Cerebellar cortex (tissue), 1 donor: ENCODE results near the gene GUCA2B.
A peak's percentile ranks its signal among the peaks of the same experiment; 100 is the strongest.

Experiments used
- DNase-seq: peaks from one replicate; pipeline ENCODE4 v3.0.0-alpha.2; 2015; ENCODE audit warnings: low spot score

Gene GUCA2B

DNA sequence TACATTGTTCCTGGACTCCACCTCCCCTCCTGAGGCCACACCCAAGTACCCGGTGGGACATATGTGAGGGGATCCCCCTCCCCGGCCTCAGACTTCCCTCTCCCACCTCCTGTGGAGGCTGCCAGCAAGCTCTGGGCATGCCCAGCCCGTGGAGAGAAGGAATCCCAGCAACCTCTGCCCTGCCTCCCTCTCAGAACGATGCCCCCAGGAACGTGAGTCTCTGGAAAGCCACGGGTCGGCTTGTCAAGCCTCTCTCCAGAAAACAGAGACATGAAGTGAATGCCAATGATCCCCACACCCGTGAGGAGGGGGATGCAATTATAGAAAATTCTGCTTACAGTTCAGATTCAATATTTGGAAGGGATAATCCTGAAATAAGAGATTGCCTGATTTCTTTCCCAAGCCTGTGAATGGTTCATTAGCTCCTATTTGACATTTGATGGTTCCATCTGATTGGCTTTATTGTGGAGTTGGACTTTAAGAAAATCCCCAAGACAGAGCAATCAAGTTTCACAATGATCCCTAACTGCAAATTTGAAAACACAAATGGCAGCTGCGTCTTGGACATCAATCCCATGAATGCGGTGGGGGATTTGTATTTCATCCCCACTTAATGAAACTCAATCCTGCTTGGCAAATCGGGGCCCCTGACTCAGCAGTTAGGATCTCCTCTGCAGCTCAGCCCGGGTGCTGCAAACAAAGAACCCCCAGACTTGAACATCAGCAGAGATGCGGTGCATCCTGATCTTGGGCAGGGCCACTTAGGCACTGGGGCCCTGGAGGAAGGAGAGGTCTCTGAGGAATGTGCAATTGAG, 9.1 kb upstream of the GUCA2B start:
- DNase-seq, result no peak

DNA sequence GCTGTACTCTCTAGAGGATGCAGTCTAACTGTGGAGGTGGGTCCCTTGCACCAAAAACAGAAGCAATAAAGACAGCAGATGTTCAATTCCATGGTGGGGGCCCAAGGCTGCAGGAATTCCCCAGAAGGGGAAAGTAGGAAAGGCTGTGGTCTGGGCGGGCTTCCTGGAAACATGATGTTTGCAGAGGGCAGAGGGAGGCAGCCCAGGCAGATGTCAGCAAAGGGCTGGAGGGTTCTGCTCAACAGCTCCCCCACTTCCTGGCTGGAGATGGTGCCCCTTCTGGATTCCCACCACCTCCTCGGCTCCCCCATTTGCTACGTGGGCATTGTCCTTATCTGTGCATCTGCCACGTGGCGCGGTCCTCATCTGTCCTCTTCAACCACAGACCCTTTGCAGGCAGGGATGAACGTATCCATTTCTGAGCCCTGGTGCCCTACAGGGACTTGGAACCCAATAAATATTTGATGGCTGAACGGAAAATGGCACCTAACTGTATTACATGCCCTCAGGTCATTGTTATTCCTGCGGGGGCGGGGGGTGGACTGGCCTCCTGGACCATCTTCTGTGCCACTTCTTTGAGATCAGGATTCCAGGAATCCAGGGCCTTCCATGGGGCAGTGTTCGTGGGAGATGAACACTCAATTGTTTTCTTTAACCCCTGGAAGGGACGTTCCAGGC, 8.4 kb upstream of the GUCA2B start:
- DNase-seq, result no peak

DNA sequence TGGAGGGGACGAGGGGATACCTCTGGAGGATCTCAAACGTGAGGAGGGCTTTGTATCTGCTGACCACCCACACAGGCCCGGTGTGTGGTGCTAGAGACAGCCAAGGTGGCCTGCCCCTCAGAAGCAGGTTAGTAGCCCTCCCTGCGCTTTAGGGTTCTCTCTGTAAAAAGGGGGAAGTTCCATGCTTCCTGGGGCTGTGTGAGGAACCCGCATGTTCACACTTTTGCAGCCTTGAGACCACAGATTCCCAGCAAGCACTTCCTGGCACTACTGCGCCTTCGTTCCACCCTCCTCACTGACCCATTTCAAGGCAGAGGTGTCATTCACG, 7.9 kb upstream of the GUCA2B start:
- DNase-seq, result no peak

DNA sequence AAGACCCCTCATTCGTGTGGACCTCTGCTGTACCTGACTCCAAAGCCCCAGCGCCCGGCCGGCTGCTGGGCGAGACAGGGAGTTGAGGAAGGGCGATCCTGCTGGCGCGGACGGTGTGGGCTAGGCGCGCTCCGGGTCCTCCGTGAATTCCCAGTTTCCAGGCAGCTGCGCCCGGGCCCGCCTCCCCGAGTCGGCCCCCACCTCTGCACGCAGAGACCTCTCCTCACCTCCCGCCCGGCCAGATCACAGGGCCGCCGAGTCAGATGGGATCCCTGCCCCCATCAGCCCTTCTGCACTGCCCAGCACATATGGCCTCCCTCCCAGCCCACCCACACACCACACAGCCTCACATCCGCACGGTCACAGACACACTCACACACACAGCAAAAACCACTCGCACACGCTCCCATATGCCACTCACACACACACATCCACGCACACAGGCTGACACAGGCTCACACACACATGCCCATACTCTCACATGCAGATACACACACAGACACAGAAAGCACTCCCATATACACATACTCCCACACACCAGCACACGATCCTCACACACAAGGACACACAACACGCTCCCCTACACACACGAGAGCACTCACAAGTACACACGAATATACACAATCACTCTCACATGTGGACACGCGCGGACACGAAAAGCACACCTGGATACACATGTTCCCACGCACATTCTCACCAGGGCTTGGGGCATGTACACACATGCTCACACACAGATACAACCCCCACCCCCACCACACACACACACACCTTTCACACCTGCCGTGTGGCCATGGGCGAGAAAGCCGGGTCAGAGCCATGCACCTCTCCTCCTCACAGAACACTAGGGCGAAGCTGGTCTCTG, 7.2 kb upstream of the GUCA2B start:
- no peak for DNase-seq

DNA sequence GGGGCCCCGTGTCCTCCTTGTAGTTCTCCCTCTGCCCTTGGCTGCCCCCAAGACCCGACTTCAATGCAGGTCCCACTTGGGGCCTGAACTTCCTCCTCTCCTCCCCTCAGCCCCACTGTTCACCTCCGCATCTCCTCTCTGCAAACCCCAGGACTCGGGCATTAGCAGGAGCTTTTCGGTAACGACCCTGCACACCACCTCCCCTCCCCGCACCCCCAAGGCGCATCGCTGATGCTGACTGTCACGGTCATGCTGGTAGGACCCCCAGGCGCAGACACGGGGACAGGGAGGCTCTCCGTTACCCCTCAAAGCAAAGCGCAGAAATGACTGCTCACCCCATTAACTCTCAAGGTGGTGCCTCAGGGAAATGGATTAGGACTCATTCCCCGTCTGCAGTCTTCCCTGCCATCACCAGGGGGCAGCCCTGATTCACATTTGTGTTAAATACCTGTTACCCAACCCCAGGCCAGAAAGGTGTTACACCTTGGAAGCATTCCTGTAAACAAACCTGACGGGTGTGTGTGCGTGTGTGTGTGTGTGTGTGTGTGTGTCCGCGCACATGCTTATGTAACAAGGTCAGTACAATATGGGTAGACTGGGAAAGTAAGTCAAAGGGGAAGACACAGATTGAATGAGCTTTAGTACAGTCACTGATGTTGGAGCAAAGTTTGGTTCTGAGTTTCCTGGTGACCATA, 6.4 kb upstream of the GUCA2B start:
- DNase-seq, result peak; percentile 70

DNA sequence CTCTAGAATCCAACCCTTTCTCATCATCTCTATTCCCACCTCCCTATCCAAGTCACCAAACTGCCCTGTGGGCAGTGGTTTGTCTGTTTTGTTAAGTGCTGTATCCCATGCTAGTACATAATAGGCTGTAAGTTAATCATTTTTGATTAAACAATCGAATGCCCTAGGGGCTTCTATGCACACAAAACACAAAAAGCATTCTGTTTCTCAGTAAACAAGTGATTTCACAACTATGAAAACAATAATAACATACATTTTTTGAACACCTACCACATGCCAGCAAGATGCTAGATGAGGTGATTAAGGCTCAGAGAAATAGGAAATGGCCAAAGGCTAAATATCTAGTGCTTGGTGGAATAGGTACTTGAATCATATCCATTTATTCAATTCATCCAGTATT, 5.0 kb upstream of the GUCA2B start:
- no peak for DNase-seq

DNA sequence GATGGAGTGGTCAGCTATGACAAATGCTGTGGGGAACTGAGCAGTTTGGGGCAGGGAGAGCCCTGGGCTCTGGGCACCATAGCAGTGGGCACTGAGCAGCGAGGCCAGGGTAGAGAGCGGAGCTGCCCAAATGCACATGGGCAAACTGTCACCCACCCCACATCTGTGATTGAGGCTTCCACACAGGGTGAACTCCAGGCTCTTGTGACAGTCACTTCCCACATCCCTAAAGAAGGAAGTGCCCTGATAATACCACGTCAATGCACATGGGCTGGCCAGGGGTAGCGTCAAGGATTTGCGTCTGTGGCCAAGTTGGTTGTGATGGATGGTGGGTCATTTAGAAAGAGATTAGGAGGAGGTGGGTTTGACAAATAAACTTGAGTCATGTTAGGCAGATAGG, 2.6 kb upstream of the GUCA2B start:
- DNase-seq, result no peak

DNA sequence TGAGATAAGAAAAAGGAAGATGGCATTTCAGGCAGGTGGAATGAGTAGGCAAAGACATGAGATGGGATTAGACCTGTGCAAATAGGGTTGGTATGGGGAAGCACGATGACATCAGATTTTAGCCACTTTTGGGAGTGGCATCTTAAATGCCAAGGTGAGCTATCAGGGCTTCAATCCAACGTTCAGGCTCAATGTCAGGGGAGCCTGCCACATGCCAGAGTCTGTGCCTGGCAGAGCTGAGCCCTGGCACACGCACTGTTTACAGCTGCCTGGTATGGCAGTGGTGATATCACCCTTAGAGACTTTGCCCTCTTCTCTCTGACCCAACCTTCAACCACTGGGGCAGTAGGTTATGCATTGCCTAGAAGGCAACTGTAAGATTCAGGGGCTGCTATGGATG, 1.1 kb upstream of the GUCA2B start:
- no peak for DNase-seq

DNA sequence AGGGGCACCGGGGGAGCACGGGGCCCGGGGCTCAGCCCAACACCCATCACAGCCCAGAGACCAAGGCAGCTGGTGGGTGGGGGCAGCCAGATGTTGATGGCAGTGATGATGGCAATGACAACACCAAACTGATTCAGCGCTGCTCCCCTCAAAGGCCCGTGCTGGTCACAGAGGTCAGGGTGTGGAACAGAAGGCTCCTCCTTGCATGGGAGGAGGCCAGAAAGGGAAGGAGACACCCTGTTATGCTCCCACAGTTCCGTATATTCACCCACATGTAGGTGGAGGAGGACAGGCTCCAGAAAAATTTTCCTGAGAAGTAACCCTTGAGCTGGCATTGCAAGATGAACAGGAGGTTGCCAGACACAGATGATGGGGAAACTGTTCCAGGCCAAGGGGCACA, 414 bp downstream of the GUCA2B start:
- DNase-seq, result no peak

DNA sequence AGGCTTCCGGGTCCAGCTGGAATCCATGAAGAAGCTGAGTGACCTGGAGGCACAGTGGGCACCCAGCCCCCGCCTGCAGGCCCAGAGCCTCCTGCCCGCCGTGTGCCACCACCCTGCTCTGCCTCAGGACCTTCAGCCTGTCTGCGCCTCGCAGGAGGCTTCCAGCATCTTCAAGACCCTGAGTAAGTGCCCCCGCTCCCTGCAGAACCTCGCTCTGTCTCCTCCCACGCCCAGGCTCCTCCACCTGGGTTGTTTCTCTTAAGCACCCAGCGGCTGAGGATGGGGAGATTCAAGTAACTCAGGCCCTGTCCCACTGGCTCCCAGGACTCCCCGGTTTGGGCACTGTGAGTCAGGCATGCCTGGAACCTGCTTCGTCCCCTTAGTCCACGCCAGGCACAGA, 1.5 kb downstream of the GUCA2B start:
- DNase-seq, result no peak

DNA sequence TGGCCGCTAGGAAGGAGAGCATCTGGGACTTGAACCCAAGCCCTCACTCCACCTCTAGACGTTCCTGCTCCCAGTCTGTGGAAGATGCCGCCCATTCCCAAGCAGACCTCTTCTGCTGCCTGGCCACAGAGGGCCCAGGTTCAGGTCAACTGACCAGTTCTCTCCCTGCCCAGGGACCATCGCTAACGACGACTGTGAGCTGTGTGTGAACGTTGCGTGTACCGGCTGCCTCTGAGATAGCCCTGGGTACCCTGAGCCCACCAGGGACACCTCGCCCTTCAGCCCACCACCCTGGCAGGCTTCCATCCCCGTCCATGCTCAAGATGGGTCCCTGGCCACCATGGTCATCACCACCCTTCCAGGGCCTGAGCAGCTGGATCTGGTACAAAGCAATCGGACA, 2.2 kb downstream of the GUCA2B start:
- DNase-seq, result no peak

DNA sequence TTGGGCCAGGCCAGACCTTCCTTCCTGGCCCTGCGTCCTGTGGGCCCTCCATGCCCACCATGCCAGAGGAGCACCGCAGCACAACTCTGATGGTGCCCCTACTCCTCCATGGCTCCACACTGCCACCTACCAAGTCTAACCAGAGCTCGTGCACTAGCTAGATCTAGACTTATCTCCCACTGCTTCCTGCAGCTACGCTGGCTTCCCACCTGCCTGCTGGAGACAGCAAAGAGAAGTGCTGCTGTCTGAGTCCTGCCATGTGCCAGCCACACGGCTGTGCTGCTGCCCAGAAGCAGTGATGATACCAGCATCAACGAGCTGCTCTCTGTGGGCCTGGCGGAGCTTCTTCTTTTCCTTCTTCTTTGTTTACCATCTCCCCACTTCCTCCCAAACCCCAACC, 4.5 kb downstream of the GUCA2B start:
- no peak for DNase-seq

DNA sequence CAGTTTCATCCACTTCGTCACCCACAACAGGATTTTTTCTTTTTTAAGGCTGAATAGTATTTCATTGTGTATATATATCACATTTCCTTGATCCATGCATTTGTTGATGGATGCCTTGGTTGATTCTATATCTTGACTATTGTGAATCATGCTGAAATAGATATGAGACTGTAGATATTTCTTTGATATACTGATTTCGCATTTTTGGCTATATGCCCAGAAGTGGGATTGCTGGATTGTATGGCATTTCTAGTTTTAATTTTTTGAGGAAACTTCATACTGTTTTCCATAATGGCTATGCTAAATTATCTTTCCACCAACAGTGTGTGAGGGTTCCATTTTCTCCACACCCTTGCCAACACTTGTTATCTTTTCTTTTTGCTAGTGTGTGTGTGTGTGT, 5.0 kb downstream of the GUCA2B start:
- DNase-seq, result no peak

DNA sequence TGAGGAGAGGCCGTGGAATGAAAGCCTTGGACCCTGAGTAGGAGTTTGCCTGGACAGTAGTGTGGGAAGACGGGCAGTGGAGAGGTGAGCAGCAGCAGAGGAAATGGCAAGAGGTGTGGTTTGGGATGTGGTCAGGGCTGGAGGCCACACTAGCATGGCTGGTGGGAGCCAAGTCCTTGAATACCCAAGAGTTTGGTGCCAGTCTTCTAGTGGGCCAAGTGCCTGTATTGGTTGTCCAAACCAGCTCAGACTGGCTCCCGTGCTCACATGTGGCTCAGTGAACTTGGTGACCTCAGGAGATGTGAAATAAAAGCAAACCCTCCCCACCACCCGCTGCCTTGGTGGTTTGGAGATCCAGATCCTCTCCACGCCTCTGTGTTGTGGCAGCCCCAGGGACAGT, 9.0 kb downstream of the GUCA2B start:
- DNase-seq, result no peak

DNA sequence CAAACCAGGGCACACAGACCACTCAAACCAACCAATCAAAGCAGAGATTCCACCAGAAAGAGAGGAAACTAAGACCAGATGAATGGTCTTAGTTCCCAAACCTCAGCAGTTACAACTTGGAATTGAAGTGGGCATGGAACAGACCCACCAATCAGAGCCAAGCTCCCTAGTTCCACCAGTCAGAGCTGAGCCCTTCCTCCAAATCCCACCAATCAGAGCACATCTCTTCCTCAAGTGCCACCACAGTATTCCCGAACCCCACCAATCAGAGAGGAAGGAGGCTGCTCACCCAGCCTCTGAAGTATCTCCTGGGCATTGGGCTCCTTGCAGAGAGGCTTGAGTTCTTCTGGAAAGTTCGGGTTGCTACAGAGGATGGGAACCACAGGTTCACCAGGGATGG, 9.9 kb downstream of the GUCA2B start:
- no peak for DNase-seq

DNA sequence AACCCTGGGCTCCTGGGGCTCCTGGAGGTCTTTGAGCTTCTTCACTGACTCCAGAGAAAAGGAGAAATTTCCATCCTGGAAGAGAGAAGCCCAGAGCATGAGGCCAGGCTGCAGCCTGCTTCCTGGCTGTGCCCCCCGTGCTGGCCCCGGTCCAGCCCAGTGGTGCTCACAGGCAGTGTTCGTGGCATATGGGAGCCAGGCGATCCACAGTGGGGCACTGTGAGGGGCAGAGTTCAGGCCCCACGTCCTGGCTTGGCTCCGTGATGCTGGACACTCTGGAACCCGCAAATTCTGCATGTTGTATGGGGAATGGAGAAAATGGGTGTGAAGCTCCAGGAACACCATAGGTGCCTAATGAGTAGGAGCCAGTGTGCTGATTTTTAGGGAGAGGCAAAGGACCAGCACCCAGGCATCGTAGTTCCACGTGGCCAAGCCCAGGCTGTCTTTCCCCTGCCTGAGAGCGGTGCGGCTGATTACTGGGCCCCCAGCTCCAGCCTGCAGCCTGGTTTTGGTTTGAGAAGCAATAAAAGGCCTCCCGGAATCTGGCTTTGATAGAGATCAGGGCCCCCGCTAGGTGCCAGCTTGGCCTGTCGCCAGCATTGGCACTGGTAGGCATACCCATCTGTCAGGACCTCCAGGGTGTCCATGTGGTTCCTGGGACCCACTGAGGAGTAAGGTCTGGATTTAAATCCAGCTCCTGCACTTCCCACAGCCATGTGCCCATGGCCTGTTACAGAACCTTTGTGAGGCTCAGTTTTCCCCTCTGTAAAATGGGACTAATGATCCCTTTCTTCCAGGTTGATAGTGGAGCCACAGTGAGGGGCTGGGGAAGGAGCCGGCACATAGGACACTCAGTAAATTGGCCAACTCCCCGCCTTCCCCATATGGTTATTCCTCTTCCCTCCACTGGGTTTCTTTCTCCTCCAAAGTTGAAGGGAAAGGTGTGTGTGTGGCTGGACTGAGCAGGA, 10.6 kb downstream of the GUCA2B start:
- DNase-seq, result no peak

DNA sequence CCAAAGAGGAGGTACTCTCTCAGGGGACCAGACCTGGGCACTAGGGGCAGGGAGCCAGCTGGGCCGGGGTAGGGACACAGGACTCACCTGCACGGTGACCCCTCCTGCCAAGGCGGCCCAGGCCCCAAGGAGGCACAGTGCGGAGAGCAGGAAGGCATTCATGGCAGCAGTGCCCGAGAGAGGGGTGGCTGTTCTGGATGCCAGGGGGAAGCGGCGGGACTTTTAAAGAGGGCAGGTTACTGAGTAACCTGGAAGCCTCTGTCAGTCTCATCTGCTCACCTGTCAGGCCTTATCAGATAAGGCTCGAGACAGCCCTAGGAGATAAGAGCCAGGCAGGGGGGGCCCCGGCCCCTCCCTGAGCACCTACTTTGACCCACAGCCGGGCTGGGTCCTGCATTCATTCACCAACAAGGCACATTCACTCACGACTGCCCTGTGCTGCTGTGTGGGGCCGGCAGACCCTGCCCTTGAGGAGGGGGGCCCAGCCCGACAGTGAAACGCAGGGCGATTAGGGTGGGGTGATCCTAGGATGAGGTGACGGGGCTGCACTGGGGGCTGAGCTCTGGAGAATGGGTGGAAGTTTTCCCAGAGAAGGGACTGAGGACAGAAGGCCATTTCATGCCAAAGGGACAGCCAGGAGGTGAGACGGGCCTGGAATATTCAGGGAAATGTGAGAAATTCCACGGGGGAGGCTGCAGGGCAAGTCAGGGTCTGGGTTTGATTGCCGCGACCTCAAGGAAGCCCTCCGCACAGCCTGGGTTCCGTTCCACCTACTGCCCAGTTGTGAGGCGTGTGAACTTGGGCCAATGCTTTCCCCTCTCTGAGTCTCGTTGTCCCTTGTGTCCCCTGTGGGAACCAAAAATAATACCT, 11.6 kb downstream of the GUCA2B start, which contains the start of gene GUCA2A:
Gene GUCA2A, minus strand, starts transcription at position 195 of the 870 bp plus-strand sequence. Its CDS starts 33 bp downstream, at position 162.
- DNase-seq, result no peak

DNA sequence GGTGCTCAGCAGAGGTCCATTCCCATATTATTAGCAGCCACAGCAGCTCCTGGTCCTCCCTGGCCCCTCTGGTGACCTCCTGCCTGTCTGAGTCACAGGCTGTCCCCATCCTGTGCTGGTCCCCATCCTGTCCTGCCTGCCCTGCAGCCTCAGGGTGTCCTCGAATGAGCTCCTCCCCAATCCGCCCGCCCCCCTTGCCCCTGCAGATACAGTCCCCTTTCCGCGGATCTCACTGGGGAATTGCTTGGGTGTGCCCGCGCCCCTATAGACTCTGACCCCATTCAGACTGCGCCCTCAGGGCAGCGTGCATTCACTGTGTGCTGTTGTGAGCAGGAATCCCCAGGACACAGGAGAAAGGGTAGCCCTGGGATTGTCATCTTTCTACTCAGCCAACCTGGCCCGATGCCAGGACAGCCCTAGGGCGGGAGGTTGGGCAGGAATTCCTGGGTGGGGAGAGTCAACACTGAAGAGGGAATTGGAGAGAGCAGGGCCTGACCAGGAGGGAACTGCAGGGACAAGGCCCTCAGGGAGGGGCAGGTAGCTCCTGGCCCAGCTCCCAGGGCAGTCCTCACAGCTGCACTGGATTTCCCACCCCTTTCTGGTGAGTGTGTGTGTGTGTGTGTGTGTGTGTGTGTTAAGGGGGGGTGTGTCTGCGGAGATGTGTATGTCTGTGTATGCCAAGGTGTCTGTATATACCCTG, 12.5 kb downstream of the GUCA2B start:
- no peak for DNase-seq

DNA sequence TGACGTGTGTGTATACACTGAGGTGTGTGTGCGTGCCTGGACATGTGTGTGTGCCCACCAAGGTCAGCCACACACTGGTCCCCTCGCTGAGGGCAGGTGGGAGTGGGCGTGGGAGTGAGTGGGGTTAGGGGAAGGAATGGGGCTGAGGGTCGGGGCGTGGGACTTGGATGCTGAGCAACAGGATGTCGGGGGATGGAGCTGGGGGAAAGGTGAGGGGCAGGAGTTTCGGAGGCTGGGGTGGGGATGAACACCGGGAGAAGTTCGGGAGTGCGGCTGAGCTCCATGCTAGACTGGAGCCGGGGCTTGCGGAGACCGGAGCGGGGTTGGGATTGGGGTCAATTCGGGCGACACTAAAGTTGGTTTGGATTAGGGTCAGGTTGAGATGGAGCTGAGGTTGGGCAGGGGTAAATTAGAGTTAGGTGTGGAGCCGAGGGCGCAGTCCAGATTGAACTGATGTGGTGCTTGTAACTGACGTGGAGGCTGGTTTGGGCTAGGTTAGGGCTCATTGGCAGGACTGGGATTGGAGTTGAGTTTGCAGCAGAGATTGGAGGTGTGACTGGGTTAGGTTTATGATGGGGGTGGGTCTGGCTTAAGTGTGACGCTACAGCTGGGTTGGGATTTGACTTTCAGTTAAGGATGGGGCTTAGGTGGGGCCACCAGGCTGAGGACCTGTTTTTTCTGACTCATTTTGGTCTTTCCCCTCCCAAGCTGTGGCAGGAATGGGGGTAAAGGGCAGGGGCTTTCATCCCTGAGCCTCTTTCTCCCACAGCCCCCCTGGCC, 14.6 kb downstream of the GUCA2B start:
- no peak for DNase-seq
